ENCODE results near the gene PKP3.
A peak's percentile ranks its signal among the peaks of the same experiment; 100 is the strongest.

The PKP3 gene

GRCh38 chr11:405954-406795 is 12.2 kb downstream of the PKP3 start:
- Histone ChIP-seq H3K4me1 (ENCODE audit: insufficient read depth, low read length) (peaks cover 34% of the 10 kb centered on the region), H3K36me3 (ENCODE audit: insufficient read depth, low read length) (no peaks in the 10 kb centered on the region; the same call in 1 of the 2 replicates), H3K4me3 (ENCODE audit: low read depth in 1 of 2, low read length in 2 of 2) (peak overlapping the region in 1 of 2 experiments; percentile 53; a peak in 2 of 4 replicates), H2AFZ (ENCODE audit: low read depth, low read length) (peak overlapping the region; percentile 25; the same call in 1 of the 2 replicates), H3K27ac (ENCODE audit: low read length) (peak overlapping the region; percentile 57; the same call in 1 of the 2 replicates), H3K9ac (ENCODE audit: low read depth, low read length) (peak overlapping the region; percentile 48), H3K27me3 (ENCODE audit: insufficient read depth, low read length, poor library complexity) (no peaks in the 10 kb centered on the region), H3K4me2 (ENCODE audit: insufficient read depth, low read length) (peak overlapping the region; percentile 64), H4K20me1 (ENCODE audit: insufficient read depth, low read length) (peaks cover 9% of the 10 kb centered on the region; the same call in 1 of the 2 replicates), H3K79me2 (ENCODE audit: insufficient read depth, low read length) (no peaks in the 10 kb centered on the region; the same call in 1 of the 2 replicates), H3K9me3 (ENCODE audit: insufficient read depth, low read length, severe bottlenecking) (no peaks in the 10 kb centered on the region)
- no peak for DNase-seq
- TF ChIP-seq, protein P1, sequence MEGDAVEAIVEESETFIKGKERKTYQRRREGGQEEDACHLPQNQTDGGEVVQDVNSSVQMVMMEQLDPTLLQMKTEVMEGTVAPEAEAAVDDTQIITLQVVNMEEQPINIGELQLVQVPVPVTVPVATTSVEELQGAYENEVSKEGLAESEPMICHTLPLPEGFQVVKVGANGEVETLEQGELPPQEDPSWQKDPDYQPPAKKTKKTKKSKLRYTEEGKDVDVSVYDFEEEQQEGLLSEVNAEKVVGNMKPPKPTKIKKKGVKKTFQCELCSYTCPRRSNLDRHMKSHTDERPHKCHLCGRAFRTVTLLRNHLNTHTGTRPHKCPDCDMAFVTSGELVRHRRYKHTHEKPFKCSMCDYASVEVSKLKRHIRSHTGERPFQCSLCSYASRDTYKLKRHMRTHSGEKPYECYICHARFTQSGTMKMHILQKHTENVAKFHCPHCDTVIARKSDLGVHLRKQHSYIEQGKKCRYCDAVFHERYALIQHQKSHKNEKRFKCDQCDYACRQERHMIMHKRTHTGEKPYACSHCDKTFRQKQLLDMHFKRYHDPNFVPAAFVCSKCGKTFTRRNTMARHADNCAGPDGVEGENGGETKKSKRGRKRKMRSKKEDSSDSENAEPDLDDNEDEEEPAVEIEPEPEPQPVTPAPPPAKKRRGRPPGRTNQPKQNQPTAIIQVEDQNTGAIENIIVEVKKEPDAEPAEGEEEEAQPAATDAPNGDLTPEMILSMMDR (IDR thresholded peaks at IDR 0.05; ENCODE audit: borderline replicate concordance, extremely low read depth, low read length, poor library complexity, severe bottlenecking), result no peak
- no peak for ATAC-seq (ENCODE audit: insufficient read depth, low read depth)

GRCh38 chr11:406796-407650 is 13.0 kb downstream of the PKP3 start:
- Histone ChIP-seq H3K36me3 (ENCODE audit: insufficient read depth, low read length) (no peaks in the 10 kb centered on the region; the same call in 1 of the 2 replicates), H3K4me1 (ENCODE audit: insufficient read depth, low read length) (peaks cover 34% of the 10 kb centered on the region), H3K4me3 (ENCODE audit: low read depth in 1 of 2, low read length in 2 of 2) (peak overlapping the region in 1 of 2 experiments; percentile 53; a peak in 2 of 4 replicates), H4K20me1 (ENCODE audit: insufficient read depth, low read length) (peaks cover 9% of the 10 kb centered on the region; the same call in 1 of the 2 replicates), H3K9ac (ENCODE audit: low read depth, low read length) (peak overlapping the region; percentile 48), H2AFZ (ENCODE audit: low read depth, low read length) (peak overlapping the region; percentile 65), H3K27me3 (ENCODE audit: insufficient read depth, low read length, poor library complexity) (no peaks in the 10 kb centered on the region), H3K9me3 (ENCODE audit: insufficient read depth, low read length, severe bottlenecking) (no peaks in the 10 kb centered on the region), H3K27ac (ENCODE audit: low read length) (peak overlapping the region; percentile 65), H3K79me2 (ENCODE audit: insufficient read depth, low read length) (no peaks in the 10 kb centered on the region; the same call in 1 of the 2 replicates), H3K4me2 (ENCODE audit: insufficient read depth, low read length) (peak overlapping the region; percentile 65)
- TF ChIP-seq, protein P1 (IDR thresholded peaks at IDR 0.05; ENCODE audit: borderline replicate concordance, extremely low read depth, low read length, poor library complexity, severe bottlenecking), result peak; percentile 41
- no peak for TF ChIP-seq EZH2 (IDR thresholded peaks at IDR 0.05; ENCODE audit: borderline replicate concordance, low read depth, low read length, severe bottlenecking)
- ATAC-seq (ENCODE audit: insufficient read depth, low read depth) (peak; percentile 95), DNase-seq (peak; percentile 97)

DNA sequence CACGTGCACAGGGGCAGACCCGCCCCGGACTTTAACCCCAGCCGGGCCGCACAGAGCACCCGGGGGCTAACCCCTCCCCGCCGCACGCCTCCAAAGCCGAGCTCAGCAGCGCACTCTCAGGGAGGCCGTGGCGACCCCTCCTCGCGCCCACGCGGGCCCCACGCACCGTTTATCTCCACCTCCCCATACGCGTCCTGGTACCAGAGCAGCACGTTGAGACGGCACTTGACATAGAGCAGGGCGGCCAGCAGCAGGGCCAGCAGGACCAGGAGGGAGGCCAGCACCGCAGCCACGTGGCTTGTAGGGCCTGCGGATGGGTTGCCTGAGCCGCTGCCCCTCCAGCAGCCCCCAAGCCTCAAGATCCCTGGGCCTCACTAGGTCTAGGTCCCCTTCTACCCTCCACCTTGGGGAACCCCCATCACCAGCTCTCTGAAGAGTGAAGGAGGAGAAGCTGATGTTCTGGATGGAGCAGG is 13.7 kb downstream of the PKP3 start:
- H3K4me2 ChIP-seq (ENCODE audit: insufficient read depth, low read length), result peak overlapping the region; percentile 65
- peaks cover 2% of the 10 kb centered on the region; the same call in 1 of the 2 replicates for H3K79me2 ChIP-seq (ENCODE audit: insufficient read depth, low read length)
- no peaks in the 10 kb centered on the region; the same call in 1 of the 2 replicates for H3K36me3 ChIP-seq (ENCODE audit: insufficient read depth, low read length)
- H3K27ac ChIP-seq (ENCODE audit: low read length), result peak overlapping the region; percentile 65
- H3K9ac ChIP-seq (ENCODE audit: low read depth, low read length), result peak overlapping the region; percentile 34
- peak overlapping the region in 1 of 2 experiments; percentile 50; a peak in 2 of 4 replicates for H3K4me3 ChIP-seq (ENCODE audit: low read depth in 1 of 2, low read length in 2 of 2)
- no peaks in the 10 kb centered on the region for H3K9me3 ChIP-seq (ENCODE audit: insufficient read depth, low read length, severe bottlenecking)
- DNase-seq, result no peak
- TF ChIP-seq, protein P1 (IDR thresholded peaks at IDR 0.05; ENCODE audit: borderline replicate concordance, extremely low read depth, low read length, poor library complexity, severe bottlenecking), result no peak
- TF ChIP-seq EZH2 (IDR thresholded peaks at IDR 0.05; ENCODE audit: borderline replicate concordance, low read depth, low read length, severe bottlenecking), result no peak
- H3K27me3 ChIP-seq (ENCODE audit: insufficient read depth, low read length, poor library complexity), result no peaks in the 10 kb centered on the region
- peaks cover 9% of the 10 kb centered on the region; the same call in 1 of the 2 replicates for H4K20me1 ChIP-seq (ENCODE audit: insufficient read depth, low read length)
- H3K4me1 ChIP-seq (ENCODE audit: insufficient read depth, low read length), result peaks cover 35% of the 10 kb centered on the region
- H2AFZ ChIP-seq (ENCODE audit: low read depth, low read length), result peak overlapping the region; percentile 65; the same call in 1 of the 2 replicates
- ATAC-seq (ENCODE audit: insufficient read depth, low read depth), result peak; percentile 2; the same call in 1 of the 3 replicates

Measured in DND-41 (cell line).